ENCODE results near the gene UPK3BL2.
"Not testable (repeated sequence)": the region's sequence is repeated elsewhere in the genome, so short reads cannot be mapped to it uniquely, and the experiment has no call there.

- TF ChIP-seq EZH2 (IDR thresholded peaks at IDR 0.05; ENCODE audit: low read length, missing control alignments), result not testable (repeated sequence)
- TF ChIP-seq, protein P1, sequence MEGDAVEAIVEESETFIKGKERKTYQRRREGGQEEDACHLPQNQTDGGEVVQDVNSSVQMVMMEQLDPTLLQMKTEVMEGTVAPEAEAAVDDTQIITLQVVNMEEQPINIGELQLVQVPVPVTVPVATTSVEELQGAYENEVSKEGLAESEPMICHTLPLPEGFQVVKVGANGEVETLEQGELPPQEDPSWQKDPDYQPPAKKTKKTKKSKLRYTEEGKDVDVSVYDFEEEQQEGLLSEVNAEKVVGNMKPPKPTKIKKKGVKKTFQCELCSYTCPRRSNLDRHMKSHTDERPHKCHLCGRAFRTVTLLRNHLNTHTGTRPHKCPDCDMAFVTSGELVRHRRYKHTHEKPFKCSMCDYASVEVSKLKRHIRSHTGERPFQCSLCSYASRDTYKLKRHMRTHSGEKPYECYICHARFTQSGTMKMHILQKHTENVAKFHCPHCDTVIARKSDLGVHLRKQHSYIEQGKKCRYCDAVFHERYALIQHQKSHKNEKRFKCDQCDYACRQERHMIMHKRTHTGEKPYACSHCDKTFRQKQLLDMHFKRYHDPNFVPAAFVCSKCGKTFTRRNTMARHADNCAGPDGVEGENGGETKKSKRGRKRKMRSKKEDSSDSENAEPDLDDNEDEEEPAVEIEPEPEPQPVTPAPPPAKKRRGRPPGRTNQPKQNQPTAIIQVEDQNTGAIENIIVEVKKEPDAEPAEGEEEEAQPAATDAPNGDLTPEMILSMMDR (conservative IDR thresholded peaks at IDR 0.05 in 1 of 2, IDR thresholded peaks at IDR 0.05 in 1 of 2; ENCODE audit: low read depth in 1 of 2, low read length in 2 of 2), result not testable (repeated sequence)
These were observed at the start of gene UPK3BL2 for GRCh38 chr7:102543596-102543995.

Measured in fibroblast of lung (primary cell).